HG02642 (cell line): ENCODE data around the gene VPS11.

Source experiments
- ATAC-seq: cut with Tn5 transposase; IDR thresholded peaks from one replicate; pipeline ENCODE4 v1.9.1; 2021; ENCODE audit warnings: mild to moderate bottlenecking; ENCODE audit not compliant: unreplicated experiment, poor library complexity

The VPS11 gene

DNA sequence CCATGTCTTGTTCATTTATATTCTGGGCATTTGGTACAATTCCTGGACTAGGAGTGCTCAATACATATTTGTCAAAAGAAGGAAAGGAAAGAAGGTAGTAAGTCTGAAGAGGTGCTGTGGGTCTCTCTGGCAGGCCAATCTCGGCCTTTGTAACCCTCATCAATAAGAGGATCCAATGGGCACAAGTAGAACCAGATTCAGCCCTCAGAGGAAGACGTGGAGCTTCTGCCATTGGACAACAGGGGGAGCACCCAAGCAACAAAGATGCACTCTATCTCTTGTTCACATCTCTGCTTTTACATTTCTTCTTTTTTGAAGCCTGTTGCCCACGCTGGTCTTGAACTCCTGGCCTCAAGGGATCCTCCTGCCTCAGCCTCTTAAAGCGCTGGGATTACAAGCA, 2.2 kb upstream of the VPS11 start:
- no peak for ATAC-seq

DNA sequence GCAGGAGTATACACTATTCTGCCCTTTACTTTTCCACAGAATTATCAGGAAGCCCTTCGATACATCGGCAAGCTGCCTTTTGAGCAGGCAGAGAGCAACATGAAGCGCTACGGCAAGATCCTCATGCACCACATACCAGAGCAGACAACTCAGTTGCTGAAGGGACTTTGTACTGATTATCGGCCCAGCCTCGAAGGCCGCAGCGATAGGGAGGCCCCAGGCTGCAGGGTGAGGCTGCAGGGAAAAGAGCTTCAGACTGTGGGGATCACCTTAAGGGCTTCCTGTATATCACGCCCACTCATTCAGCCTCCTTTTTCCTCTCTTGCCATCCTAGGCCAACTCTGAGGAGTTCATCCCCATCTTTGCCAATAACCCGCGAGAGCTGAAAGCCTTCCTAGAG, 10.2 kb downstream of the VPS11 start:
- ATAC-seq: no peak

DNA sequence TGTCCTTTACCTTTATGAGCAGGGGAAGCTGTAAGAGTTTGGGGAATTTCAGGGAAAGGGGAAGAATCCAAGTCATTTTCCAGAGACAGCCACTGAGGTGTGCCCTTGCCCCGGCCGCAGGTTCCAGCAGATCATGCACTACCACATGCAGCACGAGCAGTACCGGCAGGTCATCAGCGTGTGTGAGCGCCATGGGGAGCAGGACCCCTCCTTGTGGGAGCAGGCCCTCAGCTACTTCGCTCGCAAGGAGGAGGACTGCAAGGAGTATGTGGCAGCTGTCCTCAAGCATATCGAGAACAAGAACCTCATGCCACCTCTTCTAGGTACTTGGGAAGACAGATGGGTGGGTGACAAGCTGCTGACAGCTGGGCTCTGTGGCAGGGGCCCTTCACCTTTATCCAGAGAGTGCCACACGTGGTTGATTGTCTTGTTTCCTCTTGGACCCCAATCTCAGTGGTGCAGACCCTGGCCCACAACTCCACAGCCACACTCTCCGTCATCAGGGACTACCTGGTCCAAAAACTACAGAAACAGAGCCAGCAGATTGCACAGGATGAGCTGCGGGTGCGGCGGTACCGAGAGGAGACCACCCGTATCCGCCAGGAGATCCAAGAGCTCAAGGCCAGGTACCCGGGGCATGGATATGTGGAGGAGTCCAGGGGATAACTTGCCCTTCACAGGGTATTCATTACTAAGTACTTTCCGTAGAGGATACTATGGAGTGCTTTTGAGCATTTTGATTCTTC, 11.2 kb downstream of the VPS11 start:
- ATAC-seq: no peak

- no peak for ATAC-seq
Observed at GRCh38 chr11:119081682-119082260, 14.2 kb downstream of the VPS11 start.

DNA sequence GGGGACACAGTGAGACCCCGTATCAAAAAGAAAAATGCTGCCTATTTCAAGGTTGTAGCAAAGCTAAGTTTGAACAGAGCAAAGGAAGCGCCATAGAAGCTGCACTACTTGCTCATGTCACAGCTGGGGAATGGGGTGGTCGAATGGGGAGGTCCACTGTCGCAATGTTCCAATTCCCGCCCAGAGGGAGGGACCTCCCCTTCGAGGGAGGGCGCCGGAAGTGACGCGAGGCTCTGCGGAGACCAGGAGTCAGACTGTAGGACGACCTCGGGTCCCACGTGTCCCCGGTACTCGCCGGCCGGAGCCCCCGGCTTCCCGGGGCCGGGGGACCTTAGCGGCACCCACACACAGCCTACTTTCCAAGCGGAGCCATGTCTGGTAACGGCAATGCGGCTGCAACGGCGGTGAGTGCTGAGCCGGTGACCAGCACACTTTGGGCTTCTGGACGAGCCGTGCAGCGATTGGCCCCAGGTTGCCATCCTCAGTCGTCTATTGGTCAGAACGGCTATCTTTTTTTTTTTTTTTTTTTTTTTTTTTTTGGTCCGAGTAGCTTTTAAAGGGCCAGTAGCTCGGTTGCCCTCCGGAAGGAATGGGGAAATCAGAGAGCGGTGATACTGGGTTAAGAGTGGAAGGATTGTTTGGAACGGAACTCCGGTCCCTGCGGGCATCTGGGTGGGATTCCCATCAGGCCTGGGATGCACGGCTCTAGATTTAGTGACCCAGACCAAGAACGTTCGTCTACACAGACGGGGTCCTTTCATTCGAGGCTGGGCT, 17.2 kb downstream of the VPS11 start, which contains the start of gene HMBS:
Gene HMBS, plus strand, starts transcription at position 219 of the 774 bp plus-strand sequence. Its CDS starts 153 bp downstream, at position 372.
- peak; percentile 89 for ATAC-seq

GRCh38 chr11:119085437-119085847, 17.8 kb downstream of the VPS11 start:
- peak; percentile 5 for ATAC-seq

- no peak for ATAC-seq
Observed at GRCh38 chr11:119087123-119087522, 19.5 kb downstream of the VPS11 start.

DNA sequence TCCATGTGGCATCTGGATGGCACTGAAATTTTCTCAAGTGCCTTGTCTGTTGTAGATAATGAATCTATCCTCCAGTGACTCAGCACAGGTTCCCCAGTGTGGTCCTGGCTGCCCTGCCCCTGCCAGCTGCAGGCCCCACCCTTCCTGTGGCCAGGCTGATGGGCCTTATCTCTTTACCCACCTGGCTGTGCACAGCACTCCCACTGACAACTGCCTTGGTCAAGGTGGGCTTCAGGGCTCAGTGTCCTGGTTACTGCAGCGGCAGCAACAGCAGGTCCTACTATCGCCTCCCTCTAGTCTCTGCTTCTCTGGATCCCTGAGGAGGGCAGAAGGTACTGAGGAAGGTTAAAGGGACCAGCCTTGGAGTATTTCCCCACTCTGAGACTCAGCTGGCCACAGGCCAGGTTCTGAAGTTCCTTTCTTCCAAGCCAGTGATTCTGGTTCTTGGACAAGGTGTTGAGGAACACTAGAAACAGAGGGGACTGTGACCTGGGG, 20.2 kb downstream of the VPS11 start:
- ATAC-seq: no peak

GRCh38 chr11:119088406-119088805, 20.8 kb downstream of the VPS11 start:
- no peak for ATAC-seq

GRCh38 chr11:119089319-119089718, 21.7 kb downstream of the VPS11 start:
- ATAC-seq: no peak

GRCh38 chr11:119091178-119091577, 23.6 kb downstream of the VPS11 start:
- no peak for ATAC-seq

- ATAC-seq: no peak
Observed at GRCh38 chr11:119091966-119092879, 24.6 kb downstream of the VPS11 start.

- ATAC-seq: no peak
Observed at GRCh38 chr11:119092880-119093842, 25.5 kb downstream of the VPS11 start.

GRCh38 chr11:119093942-119094815, 26.6 kb downstream of the VPS11 start:
- peak; percentile 10 for ATAC-seq

DNA sequence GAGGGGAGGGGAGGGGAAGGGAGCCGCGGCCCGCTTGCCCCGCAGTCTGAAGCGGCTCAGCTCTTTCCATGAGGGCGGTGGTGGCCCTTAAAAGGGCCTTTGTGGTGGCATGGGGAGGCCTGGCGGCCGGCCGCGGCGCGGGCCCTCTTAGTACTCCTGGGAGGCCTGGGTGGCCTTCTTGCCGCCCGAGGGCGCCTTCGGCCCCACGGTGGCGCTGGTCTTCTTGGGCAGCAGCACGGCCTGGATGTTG, 27.1 kb downstream of the VPS11 start:
- ATAC-seq: peak; percentile 44

- ATAC-seq: peak; percentile 84
Observed at GRCh38 chr11:119095066-119095880, 27.7 kb downstream of the VPS11 start.

DNA sequence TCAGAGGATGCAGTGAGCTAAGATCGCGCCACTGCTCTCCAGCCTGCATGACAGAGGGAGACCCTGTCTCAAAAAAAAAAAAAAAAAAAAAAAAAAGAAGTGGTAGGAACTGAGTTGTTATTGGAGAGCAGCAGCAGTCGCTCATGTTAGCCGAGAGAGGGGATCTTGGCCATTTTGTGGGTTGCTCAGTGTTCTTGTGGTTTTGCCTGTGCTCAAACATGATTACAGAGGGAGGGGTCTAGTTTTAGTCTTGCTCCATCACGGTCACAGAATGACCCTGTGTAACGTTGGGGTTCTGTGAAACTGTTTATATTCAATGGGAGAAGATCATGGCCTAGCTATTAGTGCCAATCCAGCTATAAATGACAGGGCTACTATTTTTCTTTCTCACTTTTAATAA, 32.1 kb downstream of the VPS11 start:
- no peak for ATAC-seq
